A673 (cell line): ENCODE results near the gene DHRS7C. TPM values are rescaled to one million over a fixed set of nuclear protein-coding genes. Genes with fewer than 3 reads are reported as not detected.

Experiments
- BruUV-seq: library from RNA; stranded (reverse); fragments of 400-500 nt; replicated peaks from 2 replicates; lab custom pipeline; 2021; lab: Mats Ljungman, UMichigan
- CTCF ChIA-PET: fragments of 300-600 bp; sonication (Branson Sonifier 250); formaldehyde crosslinking; loops from one replicate; lab custom pipeline; 2022; ENCODE audit warnings: antibody characterized with exemption; lab: Charles Lee
- POLR2A ChIA-PET: fragments of 300-600 bp; sonication (Branson Sonifier 250); formaldehyde crosslinking; loops from one replicate; lab custom pipeline; 2022; ENCODE audit warnings: antibody characterized with exemption; ENCODE audit not compliant: low non-redundant PET; lab: Charles Lee
- DNase-seq: peaks from one replicate; pipeline ENCODE4 v3.0.0-alpha.2; 2015; ENCODE audit warnings: low spot score
- H3K27ac ChIP-seq: fragments of 200-600 bp; sonication (generic); 2 replicates; pipeline ENCODE4 v1.5.1; 2016; ENCODE audit warnings: mixed run types, low read depth, mild to moderate bottlenecking, mixed read lengths, antibody characterized with exemption, low read length; ENCODE audit not compliant: poor library complexity, severe bottlenecking
- H3K27me3 ChIP-seq: fragments of 200-600 bp; sonication (generic); replicated peaks from 2 replicates; pipeline ENCODE4 v1.6.1; 2017; ENCODE audit warnings: mixed run types, low read depth, mild to moderate bottlenecking, mixed read lengths, antibody characterized with exemption, low read length; ENCODE audit not compliant: insufficient read depth, poor library complexity
- H3K36me3 ChIP-seq: fragments of 200-600 bp; sonication (generic); 2 replicates; pipeline ENCODE4 v1.6.1; 2016; ENCODE audit warnings: mixed run types, mild to moderate bottlenecking, mixed read lengths, antibody characterized with exemption, low read length; ENCODE audit not compliant: insufficient read depth, poor library complexity, severe bottlenecking
- H3K4me1 ChIP-seq: fragments of 200-600 bp; sonication (generic); 2 replicates; pipeline ENCODE4 v1.6.1; 2017; ENCODE audit warnings: mixed run types, mild to moderate bottlenecking, mixed read lengths, antibody characterized with exemption, low read length; ENCODE audit not compliant: insufficient read depth, poor library complexity, severe bottlenecking
- H3K4me3 ChIP-seq: fragments of 200-600 bp; sonication (generic); 2 replicates; pipeline ENCODE4 v1.5.1; 2016; ENCODE audit warnings: low read depth, mixed run types, mild to moderate bottlenecking, mixed read lengths, low read length; ENCODE audit not compliant: poor library complexity, severe bottlenecking
- H3K9me3 ChIP-seq: fragments of 200-600 bp; sonication (generic); 2 replicates; pipeline ENCODE4 v1.6.1; 2016; ENCODE audit warnings: mixed run types, low read depth, mild to moderate bottlenecking, mixed read lengths, antibody characterized with exemption, low read length; ENCODE audit not compliant: poor library complexity, severe bottlenecking
- CTCF ChIP-seq: fragments of 300-800, 200-600 bp; sonication (generic); conservative IDR thresholded peaks from 2 replicates; pipeline ENCODE4 v1.5.1; 2017; ENCODE audit warnings: low read depth, mild to moderate bottlenecking, antibody characterized with exemption, low read length, moderate library complexity, mixed read lengths
- EZH2 ChIP-seq: fragments of 200-600 bp; sonication (generic); IDR thresholded peaks from 2 replicates; pipeline ENCODE4 v1.6.1; 2017; ENCODE audit warnings: borderline replicate concordance, low read depth, mild to moderate bottlenecking, mixed read lengths, antibody characterized with exemption, low read length; ENCODE audit not compliant: poor library complexity, severe bottlenecking
- intact Hi-C: fragments of 100-400 bp; cut with micrococcal nuclease; formaldehyde crosslinking; loops from one replicate; pipeline ENCODE4 v1.10.0; 2022; ENCODE audit not compliant: unreplicated experiment
- total RNA-seq: library from RNA; stranded (reverse); gene quantifications from 2 replicates; pipeline ENCODE4 v1.2.3, GENCODE V29; 2021

Gene DHRS7C
- total RNA-seq, 1 experiment from 2014 or later, result not detected

- peaks cover 14% of the 10 kb centered on the region for H3K27me3 ChIP-seq
- no TSS peak for BruUV-seq
- no peak overlapping the region for H3K4me3 ChIP-seq
- H3K4me1 ChIP-seq, result no peaks in the 10 kb centered on the region
- H3K27ac ChIP-seq, result no peak overlapping the region
- CTCF ChIA-PET, result no interaction called here
- POLR2A ChIA-PET, result no interaction called here
- intact Hi-C loops, result no loop called here
- no peak for TF ChIP-seq CTCF
- TF ChIP-seq EZH2, result no peak
- no peak for DNase-seq
- H3K9me3 ChIP-seq, result no peaks in the 10 kb centered on the region
- no peaks in the 10 kb centered on the region for H3K36me3 ChIP-seq
These were observed 6.6 kb upstream of the DHRS7C start for GRCh38 chr17:9798008-9798407.

GRCh38 chr17:9792181-9792840 lies 919 bp upstream of the DHRS7C start:
- TF ChIP-seq CTCF (no peak), EZH2 (no peak)
- no TSS peak for BruUV-seq
- H3K4me3 ChIP-seq, result no peak overlapping the region
- intact Hi-C loops, result no loop called here
- H3K27me3 ChIP-seq, result peaks cover 2% of the 10 kb centered on the region
- ChIA-PET CTCF (no interaction called here), POLR2A (no interaction called here)
- no peaks in the 10 kb centered on the region for H3K36me3 ChIP-seq
- no peak for DNase-seq
- H3K4me1 ChIP-seq, result no peaks in the 10 kb centered on the region
- no peak overlapping the region for H3K27ac ChIP-seq
- no peaks in the 10 kb centered on the region for H3K9me3 ChIP-seq

DNA sequence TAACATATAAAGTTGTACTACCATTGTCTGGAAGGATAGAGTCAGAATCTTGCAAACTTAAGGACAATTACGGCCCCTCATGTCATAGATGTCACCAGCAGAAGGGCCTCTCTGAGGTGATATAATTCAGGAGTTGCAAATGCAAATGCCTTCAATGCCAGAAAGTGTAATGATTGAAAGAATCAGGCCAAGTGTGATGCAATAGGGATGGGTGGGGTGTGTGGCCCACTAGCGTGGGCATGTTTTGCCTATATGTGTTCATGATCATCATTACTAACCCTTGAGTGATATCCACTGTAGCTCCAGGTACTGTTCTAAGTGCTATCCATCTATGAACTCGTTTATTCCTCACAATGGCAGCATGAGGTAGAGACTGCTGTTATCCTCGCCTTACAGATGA lies 1.1 kb downstream of the DHRS7C start:
- no peaks in the 10 kb centered on the region for H3K4me1 ChIP-seq
- intact Hi-C loops, result no loop called here
- H3K27ac ChIP-seq, result no peak overlapping the region
- H3K36me3 ChIP-seq, result no peaks in the 10 kb centered on the region
- no peak for TF ChIP-seq CTCF
- TF ChIP-seq EZH2, result no peak
- H3K27me3 ChIP-seq, result no peaks in the 10 kb centered on the region
- no peaks in the 10 kb centered on the region for H3K9me3 ChIP-seq
- no peak for DNase-seq
- BruUV-seq, result no TSS peak
- POLR2A ChIA-PET, result no interaction called here
- CTCF ChIA-PET, result no interaction called here
- no peak overlapping the region for H3K4me3 ChIP-seq
